Smooth muscle cell (in vitro differentiated cells): Measurements from ENCODE around the gene HMGB2. TPM values are rescaled to one million over a fixed set of nuclear protein-coding genes. Genes with fewer than 3 reads are reported as not detected.

Source experiments
- DNase-seq: peaks from one replicate; lab custom pipeline; 2025; ENCODE audit not compliant: unreplicated experiment; lab: John Stamatoyannopoulos, UW
- H2AFZ ChIP-seq: fragments of 200-600 bp; sonication (generic); 2 replicates; pipeline ENCODE4 v1.6.0; 2016; ENCODE audit warnings: antibody characterized with exemption, low read depth, mild to moderate bottlenecking
- H3F3A ChIP-seq: fragments of 200-600 bp; sonication (generic); 2 replicates; pipeline ENCODE4 v1.6.0; 2017; ENCODE audit warnings: antibody characterized with exemption, low read depth
- H3K27ac ChIP-seq: fragments of 200-600 bp; sonication (generic); 2 replicates; pipeline ENCODE4 v1.5.1; 2016; ENCODE audit warnings: low read depth, mild to moderate bottlenecking
- H3K27me3 ChIP-seq: fragments of 200-600 bp; sonication (generic); 2 replicates; pipeline ENCODE4 v1.6.1; 2016; ENCODE audit warnings: low read depth, mild to moderate bottlenecking
- H3K36me3 ChIP-seq: fragments of 200-600 bp; sonication (generic); 2 replicates; pipeline ENCODE4 v1.5.1; 2016; ENCODE audit warnings: low read depth
- H3K4me1 ChIP-seq: fragments of 200-600 bp; sonication (generic); 2 replicates; pipeline ENCODE4 v1.5.1; 2016; ENCODE audit warnings: low read depth
- H3K4me2 ChIP-seq: fragments of 200-600 bp; sonication (generic); 2 replicates; pipeline ENCODE4 v1.6.0; 2016; ENCODE audit warnings: mild to moderate bottlenecking
- H3K4me3 ChIP-seq: fragments of 200-600 bp; sonication (generic); 2 replicates; pipeline ENCODE4 v1.5.1; 2016; ENCODE audit warnings: mild to moderate bottlenecking
- H3K79me2 ChIP-seq: fragments of 200-600 bp; sonication (generic); 2 replicates; pipeline ENCODE4 v1.6.0; 2016; ENCODE audit warnings: low read depth, mild to moderate bottlenecking
- H3K9ac ChIP-seq: fragments of 200-600 bp; sonication (generic); 2 replicates; pipeline ENCODE4 v1.6.0; 2016; ENCODE audit warnings: low read depth
- H3K9me3 ChIP-seq: fragments of 200-600 bp; sonication (generic); replicated peaks from 2 replicates; pipeline ENCODE4 v1.5.1; 2016; ENCODE audit warnings: low read depth
- H4K20me1 ChIP-seq: fragments of 200-600 bp; sonication (generic); 2 replicates; pipeline ENCODE4 v1.6.0; 2016; ENCODE audit warnings: low read depth
- CTCF ChIP-seq: fragments of 200-600 bp; sonication (generic); IDR thresholded peaks from 2 replicates; pipeline ENCODE4 v1.5.1; 2017; ENCODE audit warnings: borderline replicate concordance, mild to moderate bottlenecking, antibody characterized with exemption; ENCODE audit not compliant: insufficient read depth, poor library complexity, severe bottlenecking
- whole genome bisulfite sequencing: methylation state at CpG from one replicate; pipeline ENCODE4 v1.1.7; 2016; ENCODE audit warnings: low lambda C conversion rate; 5-methylcytosine and 5-hydroxymethylcytosine counted together
- polyA plus RNA-seq: library from polyadenylated mRNA; unstranded; fragments of >200 nt; fragmentation: Nextera tagmentation; extraction: Ambion mirVana; gene quantifications from 2 replicates; pipeline ENCODE4 v1.2.1, GENCODE V29; 2016
- total RNA-seq: library from RNA; depleted of rRNA; stranded (reverse); fragments of >200 nt; gene quantifications from 2 replicates; pipeline ENCODE4 v1.2.3, GENCODE V29; 2014

Gene HMGB2
- total and polyA plus RNA-seq, 2 experiments from 2014 or later: 22.6 to 54.9 TPM

- Histone ChIP-seq H3K9ac (no peak overlapping the region), H2AFZ (no peak overlapping the region), H3K79me2 (no peaks in the 10 kb centered on the region), H3K4me1 (peaks cover 6% of the 10 kb centered on the region), H3K4me2 (no peak overlapping the region), H3K9me3 (peaks cover 10% of the 10 kb centered on the region), H3K27me3 (no peaks in the 10 kb centered on the region), H3K36me3 (peaks cover 6% of the 10 kb centered on the region), H3K4me3 (no peak overlapping the region), H3K27ac (no peak overlapping the region), H4K20me1 (no peaks in the 10 kb centered on the region), H3F3A (no peaks in the 10 kb centered on the region)
- WGBS: 100% methylated on average over 2 of the region's 2 CpGs
- DNase-seq: no peak
- TF ChIP-seq CTCF: no peak
These were observed 46.7 kb downstream of the HMGB2 start for GRCh38 chr4:173287486-173287885.

DNA sequence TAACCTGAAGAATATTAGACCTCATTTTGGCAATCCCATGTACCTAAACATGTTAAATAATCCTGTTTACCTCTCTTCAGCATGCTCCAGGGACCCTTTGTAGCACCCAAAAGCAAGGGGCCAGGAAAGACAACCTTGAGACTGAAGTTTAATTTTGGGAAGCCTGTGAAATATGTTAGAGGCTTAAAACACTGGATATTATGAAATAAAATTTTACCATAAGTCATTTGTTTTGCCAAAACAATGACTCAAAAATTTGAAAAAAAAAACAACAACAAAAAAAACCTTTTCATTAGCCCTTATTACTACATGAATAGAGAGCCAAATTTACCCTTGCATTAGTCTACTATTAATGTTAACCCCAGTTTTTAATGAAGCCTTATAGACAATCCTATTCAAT lies 49.7 kb downstream of the HMGB2 start:
- DNase-seq: no peak
- no peaks in the 10 kb centered on the region for H3K79me2 ChIP-seq
- H3F3A ChIP-seq: no peaks in the 10 kb centered on the region

GRCh38 chr4:173282626-173283025 lies 51.5 kb downstream of the HMGB2 start:
- no peak for TF ChIP-seq CTCF
- DNase-seq: no peak
- H3K4me1 ChIP-seq: peaks cover 4% of the 10 kb centered on the region
- H3K4me2 ChIP-seq: no peak overlapping the region
- no peaks in the 10 kb centered on the region for H3F3A ChIP-seq
- peaks cover 6% of the 10 kb centered on the region for H3K36me3 ChIP-seq
- WGBS: 91% methylated on average over 3 of the region's 3 CpGs
- H2AFZ ChIP-seq: no peak overlapping the region
- no peaks in the 10 kb centered on the region for H4K20me1 ChIP-seq
- H3K4me3 ChIP-seq: no peak overlapping the region
- peaks cover 10% of the 10 kb centered on the region for H3K9me3 ChIP-seq
- H3K9ac ChIP-seq: no peak overlapping the region
- no peaks in the 10 kb centered on the region for H3K27me3 ChIP-seq
- no peak overlapping the region for H3K27ac ChIP-seq
- H3K79me2 ChIP-seq: no peaks in the 10 kb centered on the region

More for the DNA sequence above, 49.7 kb downstream of the HMGB2 start:
- Histone ChIP-seq H3K27ac (no peak overlapping the region), H3K4me3 (no peak overlapping the region), H3K9ac (no peak overlapping the region), H2AFZ (no peak overlapping the region), H3K36me3 (peaks cover 6% of the 10 kb centered on the region), H3K4me2 (no peak overlapping the region), H3K9me3 (peaks cover 10% of the 10 kb centered on the region), H3K4me1 (peaks cover 11% of the 10 kb centered on the region), H4K20me1 (no peaks in the 10 kb centered on the region), H3K27me3 (no peaks in the 10 kb centered on the region)
- TF ChIP-seq CTCF: no peak

- Histone ChIP-seq H3K79me2 (no peaks in the 10 kb centered on the region), H3K36me3 (peaks cover 6% of the 10 kb centered on the region), H3K4me2 (no peak overlapping the region), H3K4me1 (peaks cover 4% of the 10 kb centered on the region), H3F3A (no peaks in the 10 kb centered on the region), H4K20me1 (no peaks in the 10 kb centered on the region), H3K9ac (no peak overlapping the region), H3K9me3 (peaks cover 10% of the 10 kb centered on the region), H3K27me3 (no peaks in the 10 kb centered on the region), H3K27ac (no peak overlapping the region), H2AFZ (no peak overlapping the region), H3K4me3 (no peak overlapping the region)
- no peak for TF ChIP-seq CTCF
- WGBS: 94% methylated on average over 4 of the region's 4 CpGs
- DNase-seq: no peak
These were observed 51.9 kb downstream of the HMGB2 start for GRCh38 chr4:173282256-173282562.
